DMS 273 treated with DMSO at 0.1 percent for 48 hours (cell line): ENCODE data around the gene SOX15.
"Not testable (repeated sequence)": the region's sequence is repeated elsewhere in the genome, so short reads cannot be mapped to it uniquely, and the experiment has no call there.

Experiments
- DNase-seq: peaks from one replicate; lab custom pipeline; 2025; lab: John Stamatoyannopoulos, UW

SOX15 gene

DNA sequence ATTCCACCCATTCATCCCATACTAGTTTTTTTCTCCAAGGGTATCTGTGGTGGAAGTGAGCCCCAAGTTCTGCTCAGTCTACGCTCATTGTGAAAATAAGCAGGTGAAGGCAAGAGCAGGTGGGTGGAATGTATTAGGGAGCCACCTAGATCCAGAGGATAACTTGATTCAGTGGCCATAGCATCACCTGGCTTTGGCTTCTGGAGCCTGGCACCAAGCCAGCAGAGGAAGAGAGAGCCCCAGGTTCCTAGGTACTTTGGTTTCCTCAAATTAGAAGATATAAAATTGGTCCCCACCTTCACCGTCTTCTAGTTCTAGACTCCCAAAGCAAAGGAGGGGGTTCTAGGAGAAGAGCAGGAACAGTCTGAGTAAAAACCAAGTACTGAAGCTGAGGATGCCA is 20.7 kb upstream of the SOX15 start:
- DNase-seq = no peak

DNA sequence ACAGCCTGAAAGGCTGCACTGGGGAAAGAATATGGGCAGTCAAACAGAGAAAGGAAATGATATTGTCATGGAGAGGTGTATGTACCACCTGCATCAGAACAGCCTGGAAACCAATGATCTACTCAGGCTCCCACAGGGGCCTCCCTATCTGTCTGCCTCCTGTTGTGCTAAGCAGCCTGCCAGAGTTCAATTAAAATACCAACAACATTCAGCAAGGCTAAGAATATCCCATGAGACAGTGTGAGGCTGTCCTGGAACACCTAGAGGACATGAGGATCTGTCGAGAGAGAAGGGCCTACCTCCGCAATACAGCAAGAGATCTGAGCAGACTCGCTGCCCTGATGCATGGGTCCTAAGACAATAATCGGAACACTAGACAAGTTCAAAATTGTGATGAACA is 16.4 kb upstream of the SOX15 start:
- DNase-seq = no peak

DNA sequence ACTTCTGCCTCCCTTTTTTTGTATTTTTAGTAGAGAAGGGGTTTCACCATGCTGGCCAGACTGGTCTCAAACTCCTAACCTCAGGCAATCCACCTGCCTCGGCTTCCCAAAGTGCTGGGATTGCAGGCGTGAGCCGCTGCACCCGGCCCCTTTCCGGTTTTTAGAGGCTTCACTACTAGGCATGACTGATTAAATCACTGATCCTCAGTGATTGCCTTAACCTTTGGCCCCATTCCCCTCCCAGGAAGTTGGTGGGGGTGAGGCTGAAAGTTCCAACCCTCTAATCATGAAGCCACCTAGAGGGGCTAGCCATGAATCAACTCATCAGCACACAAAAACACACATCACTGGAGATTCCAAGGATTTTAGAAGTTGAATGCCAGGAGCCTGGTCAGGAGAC is 7.7 kb upstream of the SOX15 start:
- not testable (repeated sequence) for DNase-seq

DNA sequence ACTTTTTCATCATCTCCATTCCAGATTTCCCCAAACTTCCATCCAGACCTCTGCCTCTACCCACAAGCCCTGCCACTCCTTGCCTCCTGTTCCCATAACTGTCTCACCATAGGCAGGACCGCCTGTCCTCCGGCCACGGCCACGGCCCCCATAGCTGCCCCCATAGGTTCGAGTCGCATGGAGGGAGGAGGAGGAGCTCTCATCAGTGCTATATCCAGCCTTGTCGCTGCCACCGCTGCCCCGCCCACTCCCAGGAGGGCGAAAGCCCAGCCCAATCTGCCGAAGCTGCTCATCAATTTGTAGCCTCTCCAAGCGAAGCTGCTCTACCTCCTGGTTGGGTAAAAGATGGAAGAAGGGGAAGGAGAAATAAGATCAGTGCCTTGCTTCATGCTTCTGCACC is 3.4 kb upstream of the SOX15 start:
- no peak for DNase-seq

DNA sequence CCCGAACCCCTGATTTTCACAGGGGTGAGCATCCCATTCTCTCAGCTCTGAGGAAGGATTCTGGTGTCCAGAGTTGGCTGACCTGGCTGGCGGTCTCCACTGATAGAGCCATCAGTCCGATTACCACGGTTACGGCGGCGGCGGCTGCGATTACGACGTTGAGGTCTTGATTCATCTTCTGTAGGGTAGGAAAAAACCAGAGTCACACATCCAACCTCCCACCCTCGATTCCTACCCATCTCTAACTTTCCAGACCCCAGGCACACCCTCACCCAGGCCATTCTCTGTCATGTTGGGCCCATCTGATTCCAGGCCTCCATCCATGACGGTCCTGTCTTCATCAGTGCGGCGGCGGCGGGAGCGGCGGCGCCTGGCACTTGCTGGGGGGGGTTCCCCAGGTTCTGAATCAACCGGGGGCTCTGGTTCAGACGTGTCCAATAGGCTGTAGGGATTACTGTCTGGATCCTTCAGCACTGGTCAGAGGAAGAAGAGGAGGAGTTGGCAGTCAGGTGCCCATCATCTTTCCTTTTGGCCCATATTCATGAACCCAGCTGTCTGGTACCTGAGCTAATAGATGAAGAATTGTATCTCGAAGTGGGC is 2.6 kb upstream of the SOX15 start:
- no peak for DNase-seq

DNA sequence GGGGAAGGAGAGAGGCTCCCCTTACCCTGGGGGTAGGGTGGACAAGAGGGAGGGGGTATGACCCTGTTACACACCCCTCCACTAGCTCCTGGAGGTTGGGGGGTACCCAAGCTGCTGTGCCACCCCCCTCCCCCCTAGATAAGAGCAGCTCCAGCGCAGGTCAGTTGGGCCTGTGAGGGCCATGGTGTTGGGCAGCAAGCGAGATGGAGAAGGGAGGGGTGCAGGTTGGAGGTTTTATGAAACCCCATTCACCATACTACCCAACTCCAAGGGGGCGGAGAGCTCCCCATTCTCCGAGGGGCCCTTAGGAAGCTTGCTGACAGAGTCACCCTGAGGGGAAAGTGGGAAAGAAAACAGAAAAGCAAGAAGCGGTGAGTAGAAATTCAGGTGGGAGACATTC is 1.7 kb upstream of the SOX15 start:
- DNase-seq = no peak

DNA sequence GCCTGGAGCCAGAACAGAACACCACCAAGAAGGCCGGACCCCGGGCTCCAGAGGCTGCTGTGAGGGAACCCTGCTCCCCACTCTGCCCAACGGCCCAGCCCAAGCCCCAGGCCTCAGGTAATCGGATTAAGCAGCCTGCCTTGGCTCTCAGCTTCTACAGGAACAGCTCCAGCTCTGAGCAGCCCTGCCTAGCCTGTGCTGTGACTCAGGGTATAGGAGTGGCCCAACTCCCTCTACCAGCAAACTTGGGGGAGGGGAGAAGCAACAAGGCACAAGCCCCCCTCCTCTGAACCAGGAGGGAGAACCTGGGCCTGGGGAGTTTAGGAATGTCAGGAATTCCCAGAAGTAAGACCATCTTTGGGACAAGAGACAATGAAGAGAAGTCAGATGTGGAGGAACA is 849 bp upstream of the SOX15 start:
- DNase-seq = no peak

DNA sequence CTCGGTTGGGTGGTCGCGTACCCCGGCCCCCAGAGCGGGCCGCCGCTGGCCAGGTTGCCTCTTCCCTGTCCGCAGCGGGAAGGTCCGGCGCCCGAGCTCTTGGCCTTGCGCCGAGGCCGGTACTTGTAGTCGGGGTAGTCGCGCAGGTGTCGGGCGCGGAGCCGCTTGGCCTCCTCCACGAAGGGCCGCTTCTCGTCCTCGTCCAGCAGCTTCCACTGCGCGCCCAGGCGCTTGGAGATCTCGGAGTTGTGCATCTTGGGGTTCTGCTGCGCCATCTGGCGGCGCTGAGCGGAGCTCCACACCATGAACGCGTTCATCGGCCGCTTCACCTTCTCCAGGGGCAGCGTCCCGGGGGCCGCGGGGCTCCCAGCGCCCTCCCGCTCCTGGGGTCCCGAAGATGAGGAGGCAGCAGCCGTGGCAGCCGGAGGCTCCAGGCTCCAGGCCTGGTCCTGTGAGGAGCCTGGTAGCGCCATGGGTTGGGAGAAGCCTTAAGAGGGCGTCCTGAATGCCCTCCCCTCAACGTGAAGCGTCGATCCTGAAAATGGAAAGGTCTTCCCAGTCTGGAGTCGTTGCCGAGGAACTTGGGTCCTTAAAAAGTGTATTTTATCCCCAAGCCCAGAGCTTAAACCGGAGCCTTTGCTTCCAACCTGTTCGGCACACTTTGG is 558 bp downstream of the SOX15 start:
- DNase-seq = no peak

DNA sequence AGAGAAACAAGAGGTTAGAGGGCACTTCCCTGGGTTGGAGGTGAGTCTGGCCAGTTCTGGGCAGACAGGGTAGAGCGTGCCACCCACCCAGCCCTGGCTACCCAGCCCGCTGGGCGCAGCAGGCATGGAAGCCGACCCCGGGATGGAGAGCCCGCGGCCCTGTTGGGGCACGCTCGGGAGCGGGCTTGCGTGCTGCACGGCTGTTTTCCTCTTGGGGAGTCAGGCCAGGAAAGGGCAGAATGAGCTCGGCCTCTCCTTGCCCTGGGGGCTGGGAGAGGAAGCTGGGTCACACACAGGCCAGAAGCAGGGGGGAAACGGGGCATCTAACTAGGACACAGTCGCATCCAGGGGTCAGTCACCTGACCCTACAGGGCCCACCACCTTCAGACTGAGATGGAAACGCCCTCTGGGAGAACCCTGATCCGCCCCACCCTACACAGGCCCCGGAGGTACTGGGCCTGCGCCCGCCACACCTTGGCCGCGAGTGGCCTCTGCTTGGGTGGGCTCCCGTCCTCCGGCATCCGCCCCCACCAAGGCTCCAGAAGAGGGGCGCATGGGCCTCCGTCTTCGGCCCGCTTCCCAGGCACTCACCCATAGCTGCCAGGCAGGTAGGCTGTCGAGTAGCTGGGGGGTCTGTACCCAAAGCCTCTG is 1.2 kb downstream of the SOX15 start:
- no peak for DNase-seq

DNA sequence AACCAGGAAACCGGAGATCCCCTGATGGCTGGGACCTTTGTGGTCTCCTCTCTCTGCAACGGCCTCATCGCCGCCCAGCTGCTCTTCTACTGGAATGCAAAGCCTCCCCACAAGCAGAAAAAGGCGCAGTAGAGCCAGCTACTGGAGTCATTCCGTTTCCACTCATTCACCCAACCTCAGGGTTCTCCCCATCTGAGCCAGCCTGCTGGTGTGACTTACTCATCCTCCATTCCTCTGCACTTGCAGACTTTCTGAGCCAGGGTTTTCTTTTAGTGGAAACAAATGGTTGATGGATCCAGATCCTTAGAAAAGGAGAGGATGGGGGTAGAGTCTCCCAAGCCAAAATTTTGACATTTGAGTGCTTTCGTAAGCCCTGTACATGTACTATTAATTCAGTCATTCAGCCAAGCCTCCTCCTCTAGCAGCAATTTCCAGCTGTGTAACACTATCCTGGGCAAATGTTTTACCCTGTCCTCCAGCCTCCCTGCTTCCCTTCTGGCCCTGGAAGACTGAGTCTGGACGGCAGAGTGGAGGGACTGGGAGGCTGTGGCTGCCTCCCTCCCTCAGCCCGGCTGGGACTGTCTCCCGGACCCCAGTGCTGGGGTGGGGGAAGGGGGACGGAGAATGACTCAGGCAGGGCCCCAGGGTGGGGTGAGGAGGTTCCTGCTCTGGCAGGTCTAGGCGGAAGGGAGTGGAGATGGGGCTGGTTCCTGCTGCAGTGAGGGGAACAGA is 2.3 kb downstream of the SOX15 start:
- no peak for DNase-seq

DNA sequence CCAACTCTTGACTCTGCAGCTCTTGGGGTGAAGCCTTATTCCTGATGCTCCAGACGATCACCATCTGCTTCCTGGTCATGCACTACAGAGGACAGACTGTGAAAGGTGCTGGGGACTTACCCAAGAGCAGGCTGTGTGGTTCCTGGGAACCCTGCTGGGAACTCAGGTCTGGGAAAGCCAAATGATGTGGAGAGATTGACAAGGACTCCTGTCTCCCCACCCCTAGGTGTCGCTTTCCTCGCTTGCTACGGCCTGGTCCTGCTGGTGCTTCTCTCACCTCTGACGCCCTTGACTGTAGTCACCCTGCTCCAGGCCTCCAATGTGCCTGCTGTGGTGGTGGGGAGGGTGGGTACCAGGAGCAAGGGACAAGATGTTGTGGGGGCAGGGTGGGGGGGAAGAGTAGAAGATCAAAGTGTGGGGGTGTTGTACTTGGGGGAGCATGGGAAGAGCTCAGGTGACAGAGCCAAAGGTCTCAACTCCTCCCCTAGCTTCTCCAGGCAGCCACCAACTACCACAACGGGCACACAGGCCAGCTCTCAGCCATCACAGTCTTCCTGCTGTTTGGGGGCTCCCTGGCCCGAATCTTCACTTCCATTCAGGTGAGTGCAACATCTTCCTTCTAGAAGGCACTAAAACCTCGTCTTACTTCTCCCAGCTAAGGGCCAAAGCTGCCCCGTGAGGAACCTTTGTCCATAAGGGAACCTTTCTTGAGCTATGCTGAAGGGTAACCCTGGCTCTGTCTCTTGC is 3.0 kb downstream of the SOX15 start:
- no peak for DNase-seq

DNA sequence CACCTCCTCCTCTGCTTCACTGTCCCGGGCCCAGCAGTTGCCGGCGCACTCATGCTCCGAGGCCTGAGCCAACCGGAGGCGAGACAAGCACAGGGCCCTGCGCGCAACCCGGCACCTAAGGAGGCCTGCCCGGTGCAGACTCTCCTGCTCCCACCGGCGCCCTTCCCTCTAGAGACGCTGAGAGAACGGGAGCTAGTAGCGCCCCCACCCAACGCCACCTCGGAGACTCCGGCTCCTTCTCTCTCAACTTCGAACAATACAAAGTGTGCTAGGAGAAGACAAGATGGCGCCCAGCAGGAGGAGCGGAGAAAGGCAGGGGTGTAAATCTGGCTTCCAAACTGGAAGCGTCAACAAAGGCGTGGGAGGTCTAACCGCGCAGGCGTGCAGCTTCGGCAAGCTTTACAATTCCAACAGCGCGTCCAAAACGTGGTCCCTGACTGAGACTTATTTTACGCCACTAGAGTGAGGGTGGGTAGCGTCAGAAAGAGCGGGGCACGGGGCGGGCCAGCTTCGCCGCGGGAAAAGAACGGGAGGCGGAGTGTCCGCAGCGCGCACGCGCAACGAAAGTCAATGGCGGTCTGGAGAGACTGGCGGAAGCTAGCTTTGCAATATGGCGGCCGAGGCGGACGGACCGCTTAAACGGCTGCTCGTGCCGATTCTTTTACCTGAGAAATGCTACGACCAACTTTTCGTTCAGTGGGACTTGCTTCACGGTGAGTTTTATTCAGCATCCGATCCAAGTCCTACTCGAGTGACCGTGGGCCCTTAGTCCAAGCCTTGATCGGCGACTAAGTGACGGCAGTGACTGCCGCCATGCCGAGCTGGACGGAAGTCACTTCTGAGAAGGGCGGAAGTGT is 6.4 kb downstream of the SOX15 start, which contains the start of gene MPDU1:
Gene MPDU1, plus strand, starts transcription at position 600 of the 857 bp plus-strand sequence. Its CDS starts 11 bp downstream, at position 611.
- DNase-seq = peak; percentile 90

DNA sequence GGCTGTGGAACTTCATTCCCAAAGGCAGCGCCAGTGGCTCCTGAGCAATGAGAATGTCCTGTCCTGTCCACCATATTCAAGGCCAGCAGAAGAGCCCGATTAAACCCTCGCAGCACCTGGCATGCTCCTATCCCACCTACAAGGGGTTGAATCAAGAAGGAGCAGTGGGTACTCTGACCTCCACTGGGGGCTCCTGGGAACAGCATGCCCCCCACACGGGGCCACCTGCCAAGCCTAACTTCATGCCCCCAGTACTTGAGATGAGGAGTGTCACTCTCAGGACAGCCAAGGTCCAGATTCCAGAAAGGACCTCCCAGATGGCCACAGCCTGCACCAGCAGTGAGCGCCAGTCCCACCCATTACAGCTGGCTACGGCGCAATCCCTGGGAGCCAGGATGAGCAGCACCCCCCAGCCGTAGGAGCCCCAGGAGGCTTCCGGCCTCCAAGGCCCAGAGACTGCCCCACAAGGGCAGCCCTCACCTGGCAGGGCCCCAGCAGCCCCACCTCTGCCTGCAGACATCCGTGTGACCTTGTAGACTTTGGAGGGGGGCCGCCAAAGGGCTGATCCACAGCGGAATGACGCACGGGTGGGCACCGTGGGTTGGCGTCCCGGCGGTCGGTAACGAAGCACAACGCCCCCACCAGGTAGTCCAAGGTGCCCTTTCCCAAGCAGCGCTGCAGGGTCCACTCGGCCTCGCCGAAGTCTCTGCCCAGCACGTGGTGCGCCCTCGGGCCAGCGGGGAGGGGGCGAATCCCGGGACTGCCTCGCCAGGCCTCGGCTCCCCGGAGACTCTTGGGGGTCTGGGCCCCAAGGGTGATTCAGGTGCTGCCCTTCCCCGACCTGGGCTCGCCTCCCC is 7.3 kb downstream of the SOX15 start:
- no peak for DNase-seq

DNA sequence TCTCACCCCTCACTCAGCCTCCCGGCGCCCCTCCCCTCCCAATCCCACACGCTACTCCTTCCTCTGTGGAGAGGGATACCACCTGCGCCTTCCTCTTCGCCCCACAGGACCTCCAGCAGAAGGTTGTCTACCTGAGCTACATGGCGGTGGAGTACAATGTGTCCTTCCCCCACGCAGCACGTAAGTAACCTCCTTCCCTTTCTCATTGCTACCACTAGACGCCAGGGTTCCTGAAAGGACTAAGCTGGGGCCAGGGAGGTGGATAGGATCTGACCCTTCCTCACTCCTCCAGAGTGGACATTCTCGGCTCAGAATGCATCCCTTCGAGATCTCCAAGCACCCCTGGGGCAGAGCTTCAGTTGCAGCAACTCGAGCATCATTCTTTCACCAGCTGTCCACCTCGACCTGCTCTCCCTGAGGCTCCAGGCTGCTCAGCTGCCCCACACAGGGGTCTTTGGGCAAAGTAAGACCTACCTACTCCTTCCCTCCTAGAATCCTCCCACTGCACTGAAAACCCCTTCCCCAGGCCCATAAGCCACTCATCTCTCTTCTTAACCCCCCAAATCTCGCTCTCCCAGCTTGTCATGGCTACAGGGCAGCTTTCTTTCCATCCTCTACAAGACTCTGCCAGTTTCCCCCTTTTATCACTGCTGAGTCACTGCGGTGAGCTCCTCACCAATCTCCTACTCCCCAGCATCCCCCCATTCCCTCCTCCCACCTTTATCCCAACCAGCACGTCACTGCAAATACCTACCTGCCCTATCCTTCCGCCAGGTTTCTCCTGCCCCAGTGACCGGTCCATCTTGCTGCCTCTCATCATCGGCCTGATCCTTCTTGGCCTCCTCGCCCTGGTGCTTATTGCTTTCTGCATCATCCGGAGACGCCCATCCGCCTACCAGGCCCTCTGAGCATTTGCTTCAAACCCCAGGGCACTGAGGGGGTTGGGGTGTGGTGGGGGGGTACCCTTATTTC is 9.0 kb downstream of the SOX15 start:
- no peak for DNase-seq

DNA sequence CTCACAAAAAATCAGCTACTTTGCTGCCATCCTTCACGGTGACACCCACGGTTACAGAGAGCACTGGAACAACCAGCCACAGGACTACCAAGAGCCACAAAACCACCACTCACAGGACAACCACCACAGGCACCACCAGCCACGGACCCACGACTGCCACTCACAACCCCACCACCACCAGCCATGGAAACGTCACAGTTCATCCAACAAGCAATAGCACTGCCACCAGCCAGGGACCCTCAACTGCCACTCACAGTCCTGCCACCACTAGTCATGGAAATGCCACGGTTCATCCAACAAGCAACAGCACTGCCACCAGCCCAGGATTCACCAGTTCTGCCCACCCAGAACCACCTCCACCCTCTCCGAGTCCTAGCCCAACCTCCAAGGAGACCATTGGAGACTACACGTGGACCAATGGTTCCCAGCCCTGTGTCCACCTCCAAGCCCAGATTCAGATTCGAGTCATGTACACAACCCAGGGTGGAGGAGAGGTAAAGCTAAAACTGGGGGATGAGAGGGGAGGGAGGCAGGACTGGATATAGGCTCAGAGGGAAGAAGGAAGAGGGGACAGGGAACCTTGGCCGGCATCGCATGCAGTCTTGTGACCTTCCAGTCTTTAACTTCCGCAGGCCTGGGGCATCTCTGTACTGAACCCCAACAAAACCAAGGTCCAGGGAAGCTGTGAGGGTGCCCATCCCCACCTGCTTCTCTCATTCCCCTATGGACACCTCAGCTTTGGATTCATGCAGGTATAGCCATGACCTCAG is 9.9 kb downstream of the SOX15 start:
- no peak for DNase-seq

DNA sequence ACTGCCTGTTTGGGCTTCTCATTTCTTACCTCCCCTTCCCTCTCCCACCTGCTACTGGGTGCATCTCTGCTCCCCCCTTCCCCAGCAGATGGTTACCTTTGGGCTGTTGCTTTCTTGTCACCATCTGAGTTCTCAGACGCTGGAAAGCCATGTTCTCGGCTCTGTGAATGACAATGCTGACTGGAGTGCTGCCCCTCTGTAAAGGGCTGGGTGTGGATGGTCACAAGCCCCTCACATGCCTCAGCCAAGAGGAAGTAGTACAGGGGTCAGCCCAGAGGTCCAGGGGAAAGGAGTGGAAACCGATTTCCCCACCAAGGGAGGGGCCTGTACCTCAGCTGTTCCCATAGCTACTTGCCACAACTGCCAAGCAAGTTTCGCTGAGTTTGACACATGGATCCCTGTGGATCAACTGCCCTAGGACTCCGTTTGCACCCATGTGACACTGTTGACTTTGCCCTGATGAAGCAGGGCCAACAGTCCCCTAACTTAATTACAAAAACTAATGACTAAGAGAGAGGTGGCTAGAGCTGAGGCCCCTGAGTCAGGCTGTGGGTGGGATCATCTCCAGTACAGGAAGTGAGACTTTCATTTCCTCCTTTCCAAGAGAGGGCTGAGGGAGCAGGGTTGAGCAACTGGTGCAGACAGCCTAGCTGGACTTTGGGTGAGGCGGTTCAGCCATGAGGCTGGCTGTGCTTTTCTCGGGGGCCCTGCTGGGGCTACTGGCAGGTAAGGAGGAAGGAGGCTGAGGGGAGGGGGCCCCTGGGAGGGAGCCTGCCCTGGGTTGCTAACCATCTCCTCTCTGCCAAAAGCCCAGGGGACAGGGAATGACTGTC is 10.7 kb downstream of the SOX15 start, which contains the start of gene CD68:
Gene CD68, plus strand, starts transcription at position 638 of the 833 bp plus-strand sequence. Its CDS starts 40 bp downstream, at position 678.
- DNase-seq = peak; percentile 79
